GM18909 (cell line): ENCODE data around the gene GOLGA8S.
"Not testable (repeated sequence)": the region's sequence is repeated elsewhere in the genome, so short reads cannot be mapped to it uniquely, and the experiment has no call there.

Experiments
- ATAC-seq: cut with Tn5 transposase; IDR thresholded peaks from one replicate; pipeline ENCODE4 v1.9.1; 2021; ENCODE audit warnings: mild to moderate bottlenecking; ENCODE audit not compliant: unreplicated experiment, poor library complexity

Gene GOLGA8S, protein sequence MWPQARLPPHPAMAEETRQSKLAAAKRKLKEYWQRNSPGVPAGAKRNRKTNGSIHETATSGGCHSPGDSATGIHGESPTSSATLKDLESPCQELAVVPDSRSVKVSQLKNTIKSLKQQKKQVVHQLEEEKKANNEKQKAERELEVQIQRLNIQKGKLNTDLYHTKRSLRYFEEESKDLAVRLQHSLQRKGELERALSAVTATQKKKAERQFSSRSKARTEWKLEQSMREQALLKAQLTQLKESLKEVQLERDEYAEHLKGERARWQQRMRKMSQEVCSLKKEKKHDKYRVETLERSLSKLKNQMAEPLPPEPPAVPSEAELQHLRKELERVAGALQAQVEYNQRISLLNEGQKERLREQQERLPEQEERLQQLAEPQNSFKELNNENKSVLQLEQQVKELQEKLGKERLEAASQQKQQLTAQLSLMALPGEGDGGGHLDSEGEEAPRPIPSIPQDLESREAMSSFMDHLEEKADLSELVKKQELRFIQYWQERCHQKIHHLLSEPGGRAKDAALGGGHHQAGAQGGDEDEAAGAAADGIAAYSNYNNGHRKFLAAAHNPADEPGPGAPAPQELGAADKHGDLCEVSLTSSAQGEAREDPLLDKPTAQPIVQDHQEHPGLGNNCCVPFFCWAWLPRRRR

DNA sequence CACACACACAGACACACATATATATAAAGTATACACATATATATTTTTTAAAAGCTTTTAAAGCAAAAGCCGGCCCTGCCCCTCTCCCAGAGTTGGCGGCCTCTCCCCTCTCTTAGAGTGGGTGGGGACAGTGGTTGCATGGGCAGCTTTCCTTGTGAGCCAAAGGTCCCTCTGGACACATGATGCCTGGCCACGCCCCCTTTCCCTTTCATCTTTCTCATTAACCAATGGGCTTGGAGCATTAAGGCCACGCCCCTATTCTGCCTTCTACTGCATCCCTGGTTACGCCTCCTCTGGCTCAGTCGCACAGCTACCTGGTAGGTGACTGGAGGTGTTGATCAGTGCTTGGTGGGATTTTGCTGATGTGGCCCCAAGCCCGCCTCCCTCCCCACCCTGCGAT, at the start of gene GOLGA8S:
GOLGA8S (plus strand) TSS at position 301 of the 400 bp plus-strand sequence; CDS start at position 363, 62 bp downstream.
- not testable (repeated sequence) for ATAC-seq

DNA sequence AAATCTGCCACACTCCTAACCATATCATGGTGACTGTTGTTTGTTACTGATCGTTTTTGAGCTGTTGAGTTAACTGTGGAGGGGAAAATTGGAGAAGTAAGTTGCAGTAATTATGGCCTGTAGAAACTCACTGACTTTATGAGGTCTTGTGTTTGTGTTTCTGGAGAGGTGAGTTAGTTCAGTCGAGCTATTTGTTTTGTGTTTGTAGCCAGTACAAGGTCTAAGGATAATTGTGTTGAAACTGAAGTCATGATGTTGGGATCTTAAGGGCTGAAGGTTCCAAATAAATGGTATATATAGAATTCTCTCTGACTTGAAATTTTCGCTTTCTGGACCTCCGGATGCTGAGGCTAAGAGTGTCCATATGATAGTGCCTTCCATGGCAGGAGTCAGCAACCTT, 49.7 kb upstream of the GOLGA8S start:
- ATAC-seq: not testable (repeated sequence)

DNA sequence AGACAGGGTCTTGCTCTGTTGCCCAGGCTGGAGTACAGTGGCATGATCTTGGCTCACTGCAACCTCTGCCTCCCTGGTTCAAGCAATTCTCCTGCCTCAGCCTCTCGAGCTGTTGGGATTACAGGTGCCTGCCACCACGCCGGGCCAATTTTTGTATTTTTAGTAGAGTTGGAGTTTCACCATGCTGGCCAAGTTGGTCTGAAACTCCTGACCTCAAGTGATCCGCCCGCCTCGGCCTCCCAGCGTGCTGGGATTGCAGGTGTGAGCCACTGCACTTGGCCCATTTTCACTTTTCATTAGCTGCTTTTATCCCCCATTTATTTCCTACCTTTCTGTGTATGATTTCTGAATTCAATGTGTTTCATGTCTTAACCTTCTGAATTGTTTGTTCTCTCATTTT, 48.6 kb upstream of the GOLGA8S start:
- not testable (repeated sequence) for ATAC-seq

DNA sequence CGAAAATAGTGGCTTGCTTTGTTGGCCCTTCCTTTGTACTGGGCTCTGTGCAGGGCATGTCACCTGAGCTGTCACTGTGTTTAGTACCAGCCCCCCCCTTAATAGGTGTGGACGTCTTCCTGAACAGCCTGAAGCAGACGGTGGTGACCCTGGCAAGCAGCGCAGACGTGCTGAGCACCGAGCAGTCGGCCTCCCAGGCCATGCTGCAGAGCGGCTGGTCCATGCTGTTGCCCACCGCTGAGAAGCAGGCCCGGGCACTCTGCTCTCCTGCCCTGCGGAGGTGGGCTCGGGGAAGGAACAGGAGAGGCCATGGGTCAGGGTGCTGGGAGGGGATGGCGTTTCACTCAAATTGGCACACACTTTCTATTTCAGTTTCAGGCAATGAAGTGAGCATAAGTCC, 43.3 kb upstream of the GOLGA8S start:
- not testable (repeated sequence) for ATAC-seq

DNA sequence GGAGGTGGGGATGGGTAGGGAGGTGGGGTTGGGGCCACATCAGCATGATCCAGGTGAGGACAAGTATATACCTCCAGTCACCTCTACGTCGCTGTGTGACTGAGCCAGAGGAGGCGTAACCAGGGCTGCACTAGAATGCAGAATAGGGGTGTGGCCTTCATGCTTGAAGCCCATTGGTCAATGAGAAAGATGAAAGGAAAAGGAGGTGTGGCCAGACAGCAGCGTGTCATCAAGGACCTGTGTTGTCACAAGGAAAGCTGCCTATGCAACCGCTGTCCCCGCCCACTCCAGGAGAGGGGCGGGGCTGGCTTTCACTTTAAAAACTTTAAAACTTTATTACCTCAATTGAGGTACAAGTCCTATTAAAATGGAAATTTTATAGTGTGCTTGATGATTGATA, 20.5 kb upstream of the GOLGA8S start, which contains the start of gene GOLGA6L26:
GOLGA6L26 (minus strand) TSS at position 101 of the 400 bp plus-strand sequence; CDS start at position 40, 61 bp downstream.
- ATAC-seq: not testable (repeated sequence)

DNA sequence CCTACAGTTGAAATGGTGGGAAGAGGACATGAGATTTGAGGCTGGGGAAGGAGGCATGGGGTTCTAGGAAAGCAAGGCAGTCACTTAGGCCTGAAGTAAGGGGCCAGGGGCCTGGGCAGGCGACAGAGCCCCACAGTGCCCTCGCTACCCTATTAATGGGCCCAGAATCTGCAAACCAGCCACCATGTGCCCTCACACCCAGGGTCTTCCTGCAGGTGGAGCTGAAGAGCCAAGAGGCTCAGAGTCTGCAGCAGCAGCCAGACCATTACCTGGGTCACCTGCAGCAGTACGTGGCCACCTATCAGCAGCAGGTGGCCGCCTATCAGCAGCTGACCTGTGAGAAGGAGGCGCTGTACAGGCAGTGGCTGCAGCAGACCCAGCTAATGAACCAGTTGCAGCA, 8.1 kb downstream of the GOLGA8S start:
- ATAC-seq: not testable (repeated sequence)

DNA sequence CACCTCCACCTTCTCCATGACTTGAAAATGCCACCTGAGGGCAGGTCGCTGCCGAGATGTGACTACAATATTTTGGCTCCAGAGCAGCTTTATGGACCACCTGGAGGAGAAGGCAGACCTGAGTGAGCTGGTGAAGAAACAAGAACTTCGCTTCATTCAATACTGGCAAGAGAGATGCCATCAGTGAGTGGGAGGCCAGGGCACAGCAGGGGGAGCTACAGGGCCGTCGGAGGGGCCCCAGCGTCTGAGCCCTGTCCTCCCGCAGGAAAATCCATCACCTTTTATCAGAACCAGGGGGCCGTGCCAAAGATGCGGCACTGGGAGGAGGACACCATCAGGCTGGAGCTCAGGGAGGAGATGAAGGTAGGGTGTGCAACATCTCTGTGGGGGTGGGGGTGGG, 9.7 kb downstream of the GOLGA8S start:
- not testable (repeated sequence) for ATAC-seq

DNA sequence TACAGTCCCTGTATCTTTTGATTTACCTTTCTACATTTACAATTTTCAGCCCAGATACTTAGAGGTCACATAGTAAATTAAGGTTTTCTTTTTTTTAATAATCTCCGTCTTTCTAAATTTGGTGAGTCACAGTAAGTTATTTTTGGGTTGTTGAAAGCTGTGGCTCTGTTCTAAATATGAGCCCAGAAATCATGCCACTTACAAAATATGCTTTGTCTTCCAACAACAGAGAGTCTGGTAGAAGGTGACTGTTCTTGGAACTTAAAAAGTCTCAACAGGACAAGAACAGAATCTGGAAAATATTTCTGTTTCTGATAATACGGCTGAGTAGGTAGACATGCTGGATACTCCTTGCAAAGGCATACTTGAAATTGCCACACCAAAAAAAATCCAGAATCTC, 16.0 kb downstream of the GOLGA8S start:
- no peak for ATAC-seq

DNA sequence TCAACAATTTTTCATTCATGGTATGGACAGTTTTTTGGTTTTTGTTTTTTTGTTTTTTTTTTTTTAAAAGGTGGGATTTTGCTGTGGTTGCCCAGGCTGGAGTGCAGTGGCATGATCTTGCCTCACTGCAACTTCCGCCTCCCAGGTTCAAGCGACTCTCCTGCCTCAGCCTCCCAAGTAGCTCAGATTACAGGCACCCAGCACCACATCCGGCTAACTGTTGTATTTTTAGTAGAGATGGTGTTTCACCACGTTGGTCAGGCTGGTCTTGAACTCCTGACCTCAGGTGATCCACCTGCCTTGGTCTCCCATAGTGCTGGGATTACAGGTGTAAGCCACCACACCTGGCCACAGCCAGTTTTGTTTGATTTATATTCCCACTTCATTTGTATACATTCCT, 16.6 kb downstream of the GOLGA8S start:
- ATAC-seq: not testable (repeated sequence)

DNA sequence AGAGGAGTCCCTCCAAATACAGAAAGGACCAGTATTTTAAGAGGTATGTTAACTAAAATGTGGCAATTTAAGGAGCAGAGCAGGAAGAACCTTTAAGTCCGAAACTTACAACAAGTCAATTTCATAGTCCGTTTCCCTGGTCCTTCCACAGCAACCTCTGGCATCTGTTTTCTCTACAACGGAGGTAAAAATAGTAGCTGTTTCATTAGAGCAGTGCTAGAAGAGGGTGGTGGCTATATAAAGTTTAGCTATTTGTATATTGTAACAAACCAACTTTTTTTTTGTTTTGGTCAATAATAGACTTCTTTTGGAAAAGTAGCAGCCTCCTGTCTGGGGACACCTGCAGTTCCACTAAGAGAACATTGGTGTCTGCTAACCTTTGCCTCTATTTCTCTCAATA, 17.3 kb downstream of the GOLGA8S start:
- not testable (repeated sequence) for ATAC-seq

DNA sequence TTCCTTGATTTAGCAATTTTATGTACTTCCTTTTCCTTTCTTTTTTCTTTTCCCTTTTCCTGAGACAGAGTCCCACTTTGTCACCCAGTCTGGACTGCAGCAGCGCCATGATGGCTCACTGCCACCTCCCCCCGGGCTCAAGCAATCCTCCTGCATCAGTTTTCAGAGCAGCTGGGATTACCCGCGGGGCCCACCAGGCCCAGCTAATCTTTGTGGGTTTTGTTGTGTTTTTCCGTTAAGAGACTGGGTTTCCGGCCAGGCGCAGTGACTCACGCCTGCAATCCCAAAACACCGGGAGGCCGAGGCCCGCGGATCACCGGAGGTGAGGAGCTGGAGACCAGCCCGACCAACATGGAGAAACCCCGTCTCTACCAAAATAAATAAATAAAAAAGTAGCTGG, 17.7 kb downstream of the GOLGA8S start:
- ATAC-seq: no peak

DNA sequence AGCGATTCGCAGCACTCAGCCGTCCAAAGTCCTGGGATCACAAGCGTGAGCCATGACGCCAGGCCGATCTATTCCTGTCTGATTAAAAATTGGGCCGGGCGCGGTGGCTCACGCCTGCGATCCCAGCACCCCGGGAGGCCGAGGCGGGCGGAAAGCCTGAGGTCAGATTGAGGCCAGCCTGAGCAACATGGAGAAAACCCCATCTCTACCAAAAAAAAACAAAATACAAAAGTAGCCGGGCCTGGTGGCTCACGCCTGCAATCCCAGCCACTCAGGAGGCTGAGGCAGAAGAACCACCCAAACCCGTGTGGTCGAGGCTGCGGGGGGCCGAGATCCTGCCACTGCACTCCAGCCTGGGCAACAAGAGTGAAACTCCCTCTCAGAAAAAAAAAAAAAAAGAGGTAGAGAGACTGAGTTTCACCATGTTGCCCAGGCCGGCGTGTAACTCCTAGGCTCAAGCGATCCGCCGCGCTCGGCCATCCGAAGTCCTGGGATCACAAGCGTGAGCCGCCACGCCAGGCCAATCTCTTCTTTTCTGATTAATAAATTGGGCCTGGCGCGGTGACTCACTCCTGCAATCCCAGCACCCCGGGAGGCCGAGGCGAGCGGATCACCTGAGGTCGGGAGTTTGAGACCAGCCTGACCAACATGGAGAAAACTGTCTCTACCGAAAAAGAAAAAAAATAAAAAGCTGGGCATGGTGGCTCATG, 18.5 kb downstream of the GOLGA8S start:
- not testable (repeated sequence) for ATAC-seq

DNA sequence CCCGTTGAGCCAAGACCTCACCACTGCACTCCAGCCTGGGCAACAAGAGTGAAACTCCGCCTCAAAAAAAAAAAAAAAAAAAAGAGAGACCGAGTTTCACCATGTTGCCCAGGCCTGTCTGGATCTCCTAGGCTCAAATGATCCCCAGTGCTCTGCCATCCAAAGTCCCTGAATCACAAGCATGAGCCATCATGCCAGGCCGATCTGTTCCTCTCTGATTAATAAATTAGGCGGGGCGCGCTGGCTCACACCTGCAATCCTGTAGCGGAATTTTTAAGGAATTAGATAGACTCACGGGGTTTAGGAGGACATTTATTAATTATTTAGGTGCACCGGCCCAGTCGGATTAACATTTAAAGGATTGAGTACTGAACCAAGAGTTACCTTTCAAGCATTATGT, 19.7 kb downstream of the GOLGA8S start:
- not testable (repeated sequence) for ATAC-seq

DNA sequence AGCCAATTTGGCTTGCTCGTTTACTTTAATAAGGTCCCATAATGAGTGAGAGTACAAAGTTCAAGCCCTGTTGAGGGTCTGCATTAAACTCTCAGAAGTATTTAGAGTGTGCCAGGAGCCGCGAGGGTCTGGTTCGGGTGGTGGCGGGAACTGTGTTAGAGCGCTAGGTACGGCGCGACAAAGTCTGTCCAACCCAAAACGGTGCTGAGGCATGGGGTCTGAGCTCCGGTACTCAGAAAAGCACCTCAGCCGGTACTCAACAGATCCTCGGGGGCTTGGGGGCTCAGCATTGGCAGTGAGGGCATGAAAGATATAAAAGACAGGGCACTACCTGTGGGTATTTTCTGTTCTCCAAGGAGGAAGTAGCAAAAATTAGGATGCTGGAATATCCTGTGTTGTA, 24.4 kb downstream of the GOLGA8S start:
- not testable (repeated sequence) for ATAC-seq

DNA sequence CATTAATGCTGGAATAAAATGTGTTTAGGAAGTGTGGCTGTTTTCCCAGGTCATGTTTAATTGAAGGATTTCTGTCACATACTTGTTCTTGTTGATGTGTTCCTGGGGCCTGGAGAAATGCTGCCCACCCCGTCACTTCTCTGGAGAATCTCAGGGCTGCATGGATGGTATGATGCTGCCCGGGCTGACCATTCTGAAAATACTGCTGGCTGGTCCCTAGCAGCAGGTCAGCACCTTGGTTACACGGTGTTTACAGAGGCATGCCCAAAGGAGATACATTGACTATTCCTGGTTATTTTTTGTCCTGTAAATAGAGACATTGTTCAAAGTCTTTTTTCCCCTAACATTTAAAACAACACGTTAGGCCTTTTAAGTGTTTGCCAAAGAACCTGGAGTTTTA, 26.2 kb downstream of the GOLGA8S start:
- ATAC-seq: not testable (repeated sequence)

DNA sequence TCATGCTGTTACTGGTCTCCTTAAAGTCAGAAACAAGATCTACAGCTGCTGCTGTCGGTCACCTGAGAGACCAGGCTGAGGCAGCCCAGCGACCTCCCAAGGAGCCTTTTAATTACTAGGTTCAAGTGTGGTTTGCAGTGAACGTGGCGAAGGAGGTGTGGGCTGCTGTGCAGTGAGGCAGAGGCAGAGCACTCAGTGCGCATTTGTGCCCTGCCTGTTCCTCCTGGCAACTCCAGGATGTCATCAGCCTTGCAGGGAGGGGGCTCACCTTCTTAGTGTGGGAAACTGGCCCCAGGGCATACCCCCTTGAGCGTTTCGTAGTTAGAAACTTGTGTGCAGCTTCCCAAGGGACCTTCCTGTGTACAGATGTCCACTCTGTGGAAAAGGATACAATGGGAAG, 26.6 kb downstream of the GOLGA8S start:
- ATAC-seq: not testable (repeated sequence)

DNA sequence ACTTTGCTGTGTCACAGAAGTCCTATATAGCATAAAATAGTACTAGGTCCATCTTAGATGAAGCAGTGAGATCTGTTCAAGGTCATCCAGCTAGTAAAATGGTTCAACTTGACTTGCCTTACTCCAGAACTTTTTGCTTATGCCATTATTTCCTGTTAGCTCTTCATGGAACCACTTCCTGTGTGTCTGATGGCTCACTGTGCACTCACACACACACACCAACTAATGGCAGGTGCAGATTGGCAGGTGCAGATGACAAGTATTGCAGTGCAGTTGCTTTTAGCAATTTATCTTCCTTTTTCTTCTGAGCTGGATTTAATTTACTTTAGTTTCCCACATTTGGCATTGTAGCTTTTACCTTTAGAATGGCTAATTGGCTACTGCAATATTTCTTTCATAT, 29.8 kb downstream of the GOLGA8S start:
- ATAC-seq: no peak

DNA sequence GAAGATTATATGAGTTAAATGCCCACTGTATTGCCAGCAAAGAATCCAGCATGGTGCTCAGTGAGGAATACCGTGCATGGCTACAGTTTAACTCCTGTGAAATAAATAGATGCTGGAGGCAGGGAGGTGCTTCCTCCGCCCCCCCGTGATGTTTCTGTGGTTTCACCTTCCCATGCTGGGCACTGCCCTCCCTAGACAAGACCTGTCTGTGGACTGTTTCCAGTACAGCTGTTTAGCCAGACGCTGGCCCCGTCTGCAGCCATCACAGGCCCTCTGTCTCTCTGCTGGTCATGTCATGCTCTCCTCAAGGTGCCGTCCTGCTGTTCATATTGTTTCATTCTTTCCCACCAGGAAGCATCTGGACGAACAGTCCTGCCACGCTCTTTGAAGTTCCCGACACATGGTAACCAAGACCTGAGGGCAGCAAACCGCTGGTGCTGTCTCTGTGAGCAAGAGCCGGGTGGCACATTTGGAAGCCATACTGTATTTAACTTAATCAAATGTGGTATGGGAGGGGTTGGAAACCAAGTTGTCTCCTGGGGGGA, 31.4 kb downstream of the GOLGA8S start:
- no peak for ATAC-seq

DNA sequence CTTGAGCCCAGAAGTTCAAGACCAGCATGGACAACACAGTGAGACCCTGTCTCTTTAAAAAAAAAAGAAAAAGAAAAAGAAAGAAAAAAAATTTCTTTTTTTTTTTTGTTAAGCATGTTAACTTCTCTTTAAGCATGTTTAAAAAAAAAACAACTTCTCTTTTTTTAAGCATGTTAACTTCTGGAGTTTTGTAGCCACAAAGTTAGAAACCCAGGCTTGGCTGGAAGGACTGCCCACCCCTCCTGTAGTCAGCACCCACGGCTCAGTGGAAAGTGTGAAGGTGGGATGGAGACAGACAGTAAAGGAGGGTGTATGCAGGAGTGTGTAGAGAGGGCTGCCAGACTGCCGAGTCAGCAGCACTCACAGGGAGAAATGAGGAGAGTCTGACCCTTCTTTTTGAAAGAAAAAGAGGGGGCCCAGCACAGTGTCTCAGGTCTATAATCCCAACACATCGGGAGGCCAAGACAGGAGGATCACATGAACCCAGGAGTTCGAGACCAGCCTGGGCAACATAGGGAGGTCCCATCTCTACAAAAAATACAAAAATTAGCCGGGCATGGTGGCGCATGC, 33.2 kb downstream of the GOLGA8S start:
- no peak for ATAC-seq

DNA sequence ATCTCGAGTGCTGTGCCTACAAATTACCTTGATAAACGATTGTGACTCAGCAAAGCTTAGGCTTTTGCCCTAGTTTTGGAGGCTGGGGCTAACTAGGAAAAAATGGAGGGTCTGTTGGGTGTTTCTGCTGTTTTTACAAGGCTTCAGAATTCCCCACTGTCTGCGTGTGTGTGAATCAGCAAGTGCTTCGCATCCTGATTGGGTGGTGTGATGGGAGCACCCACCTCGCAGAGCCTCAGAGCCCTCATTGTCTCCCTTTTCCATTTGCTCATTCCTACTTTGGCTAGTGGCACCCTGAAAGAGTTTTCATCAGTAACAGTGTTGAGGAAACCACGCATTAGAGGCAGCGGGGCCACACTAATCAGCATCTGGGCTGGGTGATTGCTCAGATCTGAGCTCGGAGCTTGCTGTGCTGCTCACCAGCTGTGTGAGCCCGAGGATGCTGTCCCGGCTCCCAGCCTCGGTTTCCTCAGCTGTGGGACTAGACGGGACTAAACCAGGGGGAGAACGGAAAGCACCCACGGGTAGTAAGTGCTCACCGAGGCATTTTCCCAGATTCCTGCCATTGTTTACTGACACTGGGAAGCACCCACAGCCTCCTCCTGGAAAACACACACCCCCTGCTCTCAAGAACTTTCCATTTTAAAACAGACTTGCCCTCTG, 40.6 kb downstream of the GOLGA8S start:
- ATAC-seq: no peak
